ENCODE data around the gene UBQLNL.

DNA sequence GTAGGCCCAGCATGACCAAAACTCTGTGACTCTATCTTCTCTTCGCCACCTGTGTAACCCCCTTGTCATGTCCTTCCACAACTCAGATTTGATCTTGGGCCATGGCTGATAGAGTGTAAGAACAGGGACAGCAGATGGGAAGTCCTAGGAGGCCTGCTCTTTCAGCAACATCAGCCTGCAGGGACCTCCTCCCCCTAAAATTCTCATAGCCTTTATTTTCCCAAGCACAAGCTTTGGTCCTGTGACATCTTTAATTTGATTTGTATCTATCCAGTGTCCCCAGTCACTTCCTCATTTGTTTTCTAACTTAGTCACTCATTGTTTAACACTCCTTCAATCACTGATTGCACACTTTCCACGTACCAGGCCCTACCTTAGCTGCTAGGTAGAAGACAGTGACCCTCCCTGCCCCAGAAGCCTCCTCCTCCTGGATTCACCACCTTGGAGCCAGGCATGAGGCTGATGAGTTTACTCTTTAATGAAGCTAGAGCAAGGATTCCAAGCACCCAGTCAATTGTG, 12.0 kb downstream of the UBQLNL start:
- TF ChIP-seq, protein P1, sequence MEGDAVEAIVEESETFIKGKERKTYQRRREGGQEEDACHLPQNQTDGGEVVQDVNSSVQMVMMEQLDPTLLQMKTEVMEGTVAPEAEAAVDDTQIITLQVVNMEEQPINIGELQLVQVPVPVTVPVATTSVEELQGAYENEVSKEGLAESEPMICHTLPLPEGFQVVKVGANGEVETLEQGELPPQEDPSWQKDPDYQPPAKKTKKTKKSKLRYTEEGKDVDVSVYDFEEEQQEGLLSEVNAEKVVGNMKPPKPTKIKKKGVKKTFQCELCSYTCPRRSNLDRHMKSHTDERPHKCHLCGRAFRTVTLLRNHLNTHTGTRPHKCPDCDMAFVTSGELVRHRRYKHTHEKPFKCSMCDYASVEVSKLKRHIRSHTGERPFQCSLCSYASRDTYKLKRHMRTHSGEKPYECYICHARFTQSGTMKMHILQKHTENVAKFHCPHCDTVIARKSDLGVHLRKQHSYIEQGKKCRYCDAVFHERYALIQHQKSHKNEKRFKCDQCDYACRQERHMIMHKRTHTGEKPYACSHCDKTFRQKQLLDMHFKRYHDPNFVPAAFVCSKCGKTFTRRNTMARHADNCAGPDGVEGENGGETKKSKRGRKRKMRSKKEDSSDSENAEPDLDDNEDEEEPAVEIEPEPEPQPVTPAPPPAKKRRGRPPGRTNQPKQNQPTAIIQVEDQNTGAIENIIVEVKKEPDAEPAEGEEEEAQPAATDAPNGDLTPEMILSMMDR (IDR thresholded peaks at IDR 0.05) = no peak
- no peak for TF ChIP-seq POLR2A (IDR thresholded peaks at IDR 0.05)

Measured in testis (tissue), 2 donors.